NCI-H748 treated with DMSO at 0.1 percent for 48 hours (cell line): ENCODE measurements around the gene HOMER1.
"Not testable (repeated sequence)": the region's sequence is repeated elsewhere in the genome, so short reads cannot be mapped to it uniquely, and the experiment has no call there.

ENCODE experiments used
- DNase-seq: peaks from one replicate; lab custom pipeline; 2025; lab: John Stamatoyannopoulos, UW

The HOMER1 gene

DNA sequence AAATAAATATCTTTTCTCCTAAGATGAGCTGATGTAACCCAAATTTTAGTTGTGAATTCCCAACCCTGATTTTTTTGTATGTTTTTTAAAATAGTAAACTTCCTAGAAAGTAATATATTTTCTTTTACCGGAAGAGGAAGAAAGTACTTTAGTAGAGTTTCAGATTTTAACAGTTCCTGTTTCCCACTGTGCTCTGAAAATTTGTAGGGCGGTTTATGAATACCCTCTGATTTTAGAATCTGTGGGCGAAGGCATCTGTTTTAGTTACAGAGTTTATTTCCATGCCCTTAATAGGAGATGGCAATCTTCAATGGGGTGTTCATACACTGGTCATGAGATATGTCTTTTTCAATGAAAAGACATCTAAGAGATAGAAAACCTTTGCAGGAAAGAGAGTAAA is 3.7 kb upstream of the HOMER1 start:
- no peak for DNase-seq

- no peak for DNase-seq
Observed at GRCh38 chr5:79516986-79517385, 3.1 kb upstream of the HOMER1 start.

- not testable (repeated sequence) for DNase-seq
Observed at GRCh38 chr5:79516331-79516730, 2.4 kb upstream of the HOMER1 start.

- DNase-seq, result peak; percentile 91
Observed at GRCh38 chr5:79514391-79515105, 614 bp upstream of the HOMER1 start.

- peak; percentile 37 for DNase-seq
Observed at GRCh38 chr5:79513308-79513703, 628 bp downstream of the HOMER1 start.

GRCh38 chr5:79512471-79513307 is 1.2 kb downstream of the HOMER1 start:
- no peak for DNase-seq

GRCh38 chr5:79512049-79512448 is 1.9 kb downstream of the HOMER1 start:
- DNase-seq, result no peak

- no peak for DNase-seq
Observed at GRCh38 chr5:79510638-79511037, 3.3 kb downstream of the HOMER1 start.

GRCh38 chr5:79509244-79509885 is 4.6 kb downstream of the HOMER1 start:
- no peak for DNase-seq

- no peak for DNase-seq
Observed at GRCh38 chr5:79508794-79509193, 5.1 kb downstream of the HOMER1 start.

DNA sequence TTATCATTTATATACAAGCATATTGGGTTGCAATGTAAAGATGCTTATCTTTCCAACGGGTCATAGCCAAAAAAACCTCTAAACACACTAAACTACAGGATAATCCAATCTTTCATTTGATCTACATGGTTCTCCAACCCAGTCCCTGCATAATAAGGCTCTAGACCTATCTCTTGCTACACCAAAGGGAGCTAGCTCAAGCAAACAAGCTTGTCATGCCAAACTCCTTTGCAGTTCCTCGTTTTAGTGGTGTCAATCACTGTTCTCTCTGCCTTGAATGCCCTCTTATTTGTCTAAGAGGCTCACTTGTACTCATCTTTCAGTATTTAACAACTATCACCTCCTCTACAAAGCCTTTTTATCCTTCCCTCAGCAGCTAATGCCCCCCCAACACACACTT is 5.6 kb downstream of the HOMER1 start:
- no peak for DNase-seq

GRCh38 chr5:79507251-79508205 is 6.4 kb downstream of the HOMER1 start:
- no peak for DNase-seq

GRCh38 chr5:79505138-79505537 is 8.8 kb downstream of the HOMER1 start:
- no peak for DNase-seq

DNA sequence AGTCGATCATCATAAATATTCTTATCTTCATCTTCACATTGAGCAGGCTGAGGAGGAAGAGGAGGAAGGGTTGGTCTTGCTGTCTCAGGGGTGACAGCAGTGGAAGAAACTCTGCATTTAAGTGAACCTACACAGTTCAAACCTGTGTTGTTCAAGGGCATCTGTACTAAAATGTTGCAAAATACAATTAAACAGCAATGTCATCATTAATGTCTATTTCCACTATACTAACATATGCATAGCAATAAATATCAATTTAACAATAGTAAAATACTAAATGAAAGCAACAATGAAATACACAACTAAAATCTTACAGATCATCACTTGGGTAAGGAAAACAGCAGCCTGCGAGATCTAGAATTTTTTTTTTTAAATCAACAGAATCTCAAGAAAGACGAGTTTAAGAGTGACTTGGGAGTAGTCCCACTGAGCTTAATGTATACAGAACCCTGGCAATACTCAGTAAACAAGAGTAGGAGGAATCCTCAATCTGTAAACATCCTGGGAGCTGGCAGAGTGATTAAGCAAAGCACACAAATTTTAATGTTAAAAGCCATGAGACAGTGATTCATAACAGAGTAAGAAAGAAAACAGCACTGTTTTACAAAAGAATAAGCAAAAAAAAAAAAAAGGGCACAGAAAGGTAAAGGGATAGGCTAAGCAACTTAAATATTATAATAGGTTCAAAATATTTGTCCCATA is 10.0 kb downstream of the HOMER1 start:
- no peak for DNase-seq

- no peak for DNase-seq
Observed at GRCh38 chr5:79499640-79500273, 14.2 kb downstream of the HOMER1 start.

DNA sequence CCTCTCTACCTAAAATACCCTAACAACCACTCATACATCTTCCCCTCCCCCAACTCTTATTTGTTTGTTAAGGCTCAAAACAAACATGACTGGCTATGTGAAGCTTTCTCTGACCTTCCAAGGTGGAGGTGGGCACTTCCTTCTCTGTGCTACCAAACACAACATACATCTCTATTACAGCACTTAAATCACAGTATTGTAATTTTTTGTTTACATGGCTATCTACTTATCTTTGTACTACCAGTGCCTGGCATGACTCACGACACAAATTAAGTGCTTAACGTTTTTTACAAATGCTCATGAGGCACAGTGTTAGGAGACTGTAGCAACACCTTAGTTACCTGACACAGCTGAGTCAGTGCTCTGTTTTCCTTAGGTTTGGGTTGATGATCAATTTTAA is 18.6 kb downstream of the HOMER1 start:
- DNase-seq, result peak; percentile 89

- no peak for DNase-seq
Observed at GRCh38 chr5:79493596-79494345, 20.2 kb downstream of the HOMER1 start.

DNA sequence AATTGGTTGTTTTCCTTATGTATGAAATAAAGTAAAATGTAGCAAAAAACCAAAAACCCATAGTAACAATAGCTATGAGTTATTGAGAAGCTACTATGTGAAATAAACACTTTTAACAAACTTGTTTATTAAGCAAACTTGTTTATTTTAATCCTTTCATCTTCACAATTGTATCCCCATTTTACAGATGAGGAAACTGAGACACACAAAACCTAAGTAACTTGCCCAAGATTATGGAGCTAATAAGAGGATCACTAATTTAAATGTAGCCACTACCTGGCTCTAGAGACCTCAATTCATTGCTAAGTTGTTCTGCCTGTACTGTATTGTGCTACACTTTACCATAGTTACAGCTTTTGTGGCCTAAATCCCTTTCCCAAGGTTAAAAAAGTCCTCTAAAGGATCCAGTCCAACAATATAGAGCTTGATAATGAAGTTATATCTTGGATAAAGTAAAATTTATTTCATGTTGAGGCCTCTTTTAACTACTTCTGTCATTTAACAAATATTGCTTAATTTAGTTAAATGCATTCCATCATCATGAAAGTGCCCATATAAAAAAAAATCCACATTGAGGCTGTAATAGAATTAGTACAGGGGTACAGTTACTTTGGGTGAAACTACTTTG is 22.1 kb downstream of the HOMER1 start:
- no peak for DNase-seq

DNA sequence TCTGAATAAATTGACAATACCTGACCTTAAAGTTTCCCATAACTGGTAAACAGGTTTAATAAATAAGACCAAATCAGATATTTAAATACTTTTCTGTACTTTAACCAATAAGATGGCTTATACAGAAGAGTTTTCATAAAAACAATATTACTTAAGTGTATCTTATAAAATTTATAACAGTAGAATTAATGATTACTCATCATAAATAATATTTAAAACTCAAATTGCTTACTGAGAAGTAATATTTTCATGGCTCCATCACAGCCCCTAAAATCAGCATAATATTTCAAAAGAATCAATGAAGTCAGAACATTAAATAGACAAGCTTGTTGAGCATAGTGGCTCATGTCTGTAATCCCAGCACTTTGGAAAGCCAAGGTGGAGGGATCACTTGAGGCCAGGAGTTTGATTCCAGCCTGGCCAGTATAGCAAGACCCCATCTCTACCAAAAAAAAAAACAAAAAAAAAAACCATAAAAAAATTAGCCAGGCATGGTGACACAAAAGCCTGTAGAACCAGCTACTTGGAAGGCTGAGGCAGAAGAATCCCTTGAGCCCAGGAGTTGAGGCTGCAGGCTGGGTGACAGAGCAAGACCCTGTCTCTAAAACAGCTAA is 23.5 kb downstream of the HOMER1 start:
- no peak for DNase-seq
